GM21423 (cell line): Measurements from ENCODE around the gene PCNX1.
"Not testable (repeated sequence)": the region's sequence is repeated elsewhere in the genome, so short reads cannot be mapped to it uniquely, and the experiment has no call there.

Experiments
- ATAC-seq: cut with Tn5 transposase; IDR thresholded peaks from one replicate; pipeline ENCODE4 v1.9.1; 2021; ENCODE audit warnings: mild to moderate bottlenecking, moderate library complexity; ENCODE audit not compliant: unreplicated experiment

Gene PCNX1

GRCh38 chr14:71063351-71063750 is 156.1 kb downstream of the PCNX1 start:
- ATAC-seq, result no peak

- not testable (repeated sequence) for ATAC-seq
Observed at GRCh38 chr14:71064747-71065146, 157.5 kb downstream of the PCNX1 start.

GRCh38 chr14:71070169-71070568 is 162.9 kb downstream of the PCNX1 start:
- ATAC-seq, result no peak

- ATAC-seq, result no peak
Observed at GRCh38 chr14:71071042-71071441, 163.8 kb downstream of the PCNX1 start.

- no peak for ATAC-seq
Observed at GRCh38 chr14:71076462-71077092, 169.3 kb downstream of the PCNX1 start.

- no peak for ATAC-seq
Observed at GRCh38 chr14:71078500-71078899, 171.2 kb downstream of the PCNX1 start.

- ATAC-seq, result no peak
Observed at GRCh38 chr14:71086567-71086966, 179.3 kb downstream of the PCNX1 start.

GRCh38 chr14:71089971-71090370 is 182.7 kb downstream of the PCNX1 start:
- ATAC-seq, result no peak

- no peak for ATAC-seq
Observed at GRCh38 chr14:71094722-71095121, 187.5 kb downstream of the PCNX1 start.

GRCh38 chr14:71096947-71097346 is 189.7 kb downstream of the PCNX1 start:
- no peak for ATAC-seq

- no peak for ATAC-seq
Observed at GRCh38 chr14:71103662-71104484, 196.6 kb downstream of the PCNX1 start.

- no peak for ATAC-seq
Observed at GRCh38 chr14:71105177-71105576, 197.9 kb downstream of the PCNX1 start.

GRCh38 chr14:71107921-71108320 is 200.7 kb downstream of the PCNX1 start:
- ATAC-seq, result no peak

GRCh38 chr14:71108398-71109119 is 201.3 kb downstream of the PCNX1 start:
- ATAC-seq, result no peak

- ATAC-seq, result no peak
Observed at GRCh38 chr14:71113376-71113775, 206.1 kb downstream of the PCNX1 start.

GRCh38 chr14:71114565-71114964 is 207.3 kb downstream of the PCNX1 start:
- ATAC-seq, result no peak

GRCh38 chr14:71115306-71115705 is 208.0 kb downstream of the PCNX1 start:
- no peak for ATAC-seq

- ATAC-seq, result no peak
Observed at GRCh38 chr14:71115821-71116567, 208.7 kb downstream of the PCNX1 start.

- no peak for ATAC-seq
Observed at GRCh38 chr14:71116568-71117122, 209.4 kb downstream of the PCNX1 start.

- no peak for ATAC-seq
Observed at GRCh38 chr14:71117839-71118743, 210.8 kb downstream of the PCNX1 start.
